Right cardiac atrium (tissue), 5 donors: Measurements from ENCODE around the gene NDUFS3. TPM values are rescaled to one million over a fixed set of nuclear protein-coding genes. Genes with fewer than 3 reads are reported as not detected.

Source experiments
- ATAC-seq, 2 donors: fragments of 200-7000 bp; cut with Tn5 transposase; one replicate each; pipeline versions ENCODE4 v1.8.0 to v1.9.1; 2020; ENCODE audit warnings: moderate library complexity in 2 of 2, mild to moderate bottlenecking in 1 of 2
- DNase-seq, 3 donors: peaks; one replicate each; pipeline ENCODE4 v3.0.0-alpha.2; 2020
- H3K27ac ChIP-seq: one replicate; pipeline ENCODE4 v1.5.1; 2013; ENCODE audit warnings: mild to moderate bottlenecking, low read length, control low read depth, moderate library complexity
- H3K27me3 ChIP-seq: one replicate; pipeline ENCODE4 v1.6.1; 2013; ENCODE audit not compliant: control insufficient read depth, insufficient read depth
- H3K4me1 ChIP-seq: one replicate; pipeline ENCODE4 v1.6.1; 2013; ENCODE audit warnings: low read length; ENCODE audit not compliant: control insufficient read depth, insufficient read depth
- H3K4me3 ChIP-seq: one replicate; pipeline ENCODE4 v1.5.1; 2013; ENCODE audit warnings: low read length, control low read depth
- H3K9me3 ChIP-seq: one replicate; pipeline ENCODE4 v1.6.1; 2013; ENCODE audit warnings: low read length; ENCODE audit not compliant: control insufficient read depth
- WGBS: extraction: QIAGEN DNeasy Blood & Tissue Kit; methylation state at CpG from one replicate; pipeline ENCODE4 v1.1.7; 2013; 5-methylcytosine and 5-hydroxymethylcytosine counted together
- intact Hi-C, 4 donors: fragments of 100-400 bp; cut with DNase I; formaldehyde crosslinking; loops; one replicate each; pipeline versions ENCODE4 v1.11.0 to v1.14.0; 2022 to 2023
- polyA plus RNA-seq: library from polyadenylated mRNA; stranded (reverse); fragments of 200-250 nt; gene quantifications from one replicate; pipeline ENCODE4 v1.2.3, GENCODE V29; 2013
- total RNA-seq, 4 donors: library from RNA; stranded (reverse); fragmentation: NEBNext Ultra II Directional; extraction: Animal tissue kit (Norgen Biotek cat#: 25700); gene quantifications; one replicate each; pipeline ENCODE4 v1.2.1, GENCODE V29; 2021
- donor health status: healthy with polysubstance abuse.
- donor health status: DM: no; HTN: yes; CAD: no.
- donor health status: DM: no; HTN: no; CAD: no.
- donor health status: DM: no; HTN: yes; CAD: no; lungs with severe emphysema.
- donor health status: DM: yes; HTN: yes; CAD: no.

The NDUFS3 gene
- total and polyA plus RNA-seq, 5 donors = 143 to 260 (median 178) TPM

DNA sequence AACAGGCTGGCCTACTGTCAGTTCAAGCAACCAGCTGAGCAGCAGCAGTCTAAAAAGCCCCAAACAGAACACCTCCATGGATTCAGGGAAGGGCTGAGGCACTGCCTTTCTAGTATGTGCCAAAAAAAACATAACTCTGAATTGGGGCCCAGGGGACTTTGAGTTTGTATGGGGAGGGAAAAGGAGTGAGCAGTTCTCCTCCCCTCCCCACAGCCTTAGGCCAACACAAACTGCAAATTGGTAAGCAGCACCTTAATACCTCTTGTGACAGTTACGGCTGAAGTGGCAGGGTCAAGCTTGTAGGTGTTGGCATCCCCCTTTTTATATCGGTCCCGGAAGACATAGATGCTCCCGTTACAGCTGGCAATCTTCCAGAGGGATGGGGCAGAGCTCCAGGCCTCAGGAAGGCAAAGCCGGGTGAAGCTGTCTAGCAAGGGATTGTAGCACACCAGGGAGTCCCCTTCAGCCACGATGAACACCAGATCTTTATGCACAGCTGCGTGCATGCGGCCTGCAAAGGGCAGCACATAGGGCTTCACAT lies 6.1 kb upstream of the NDUFS3 start:
- intact Hi-C loops = no loop called here
- Histone ChIP-seq H3K4me1 (peaks cover 13% of the 10 kb centered on the region), H3K27me3 (no peaks in the 10 kb centered on the region), H3K9me3 (no peaks in the 10 kb centered on the region), H3K27ac (peak overlapping the region; percentile 40), H3K4me3 (no peak overlapping the region)
- WGBS = 32% methylated on average over 8 of the region's 8 CpGs
- ATAC-seq (peak; percentile 34 to 46), DNase-seq (no peak)

DNA sequence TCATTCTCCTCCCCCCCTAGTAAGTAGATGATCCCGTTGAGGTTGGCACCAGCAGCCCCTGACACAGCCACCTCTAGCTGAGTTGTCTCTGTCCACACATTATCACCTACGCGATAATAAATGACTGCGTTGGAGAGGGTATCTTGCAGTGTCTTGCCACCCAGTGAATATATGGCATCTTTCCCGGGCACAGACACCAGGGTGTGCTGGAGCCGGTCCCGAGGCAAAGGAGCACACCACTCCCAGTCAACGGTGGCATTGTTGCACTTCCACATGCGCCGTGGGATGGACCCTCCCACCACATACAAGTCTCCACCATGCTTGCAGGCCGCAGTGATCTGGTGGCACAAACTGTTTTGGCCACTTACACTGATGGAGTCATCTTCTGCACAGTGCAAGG lies 5.6 kb upstream of the NDUFS3 start:
- peak; percentile 83 to 90 for ATAC-seq
- peak in 2 of 3 donors; percentile 64 to 67 for DNase-seq
- intact Hi-C loops = no loop called here
- Histone ChIP-seq H3K4me1 (peaks cover 15% of the 10 kb centered on the region), H3K9me3 (no peaks in the 10 kb centered on the region), H3K27ac (no peak overlapping the region), H3K27me3 (no peaks in the 10 kb centered on the region), H3K4me3 (no peak overlapping the region)
- 71% methylated on average over 11 of the region's 11 CpGs for WGBS

DNA sequence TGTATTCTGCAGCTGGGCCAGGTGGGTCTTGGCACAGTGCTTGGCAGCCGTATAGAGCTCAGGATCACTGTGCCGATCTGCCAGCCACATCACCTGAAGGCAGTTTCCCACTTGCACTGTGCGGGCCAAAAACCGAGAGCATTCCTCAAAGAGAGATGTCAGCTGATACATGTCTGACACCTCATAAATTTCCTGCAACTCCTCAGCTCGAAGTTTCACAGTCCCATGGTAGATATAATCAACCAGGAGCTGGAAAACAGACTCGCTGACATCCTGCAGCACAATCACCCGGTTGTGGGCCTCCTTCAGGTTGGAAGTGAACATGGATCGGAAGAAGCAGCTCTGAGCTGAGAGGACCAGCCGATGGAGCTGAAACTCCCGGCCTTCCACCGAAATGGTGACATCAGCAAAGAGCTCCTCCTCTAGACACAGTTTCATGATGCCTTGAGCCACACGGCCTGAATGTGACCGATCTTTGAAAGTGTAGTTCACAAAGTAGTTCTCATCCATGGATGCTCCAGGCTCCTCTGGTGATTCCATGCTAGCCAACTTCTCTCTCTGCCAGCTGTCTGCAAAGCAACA lies 1.3 kb upstream of the NDUFS3 start:
- WGBS = 71% methylated on average over 13 of the region's 13 CpGs
- Histone ChIP-seq H3K4me3 (no peak overlapping the region), H3K9me3 (no peaks in the 10 kb centered on the region), H3K4me1 (peaks cover 12% of the 10 kb centered on the region), H3K27me3 (no peaks in the 10 kb centered on the region), H3K27ac (no peak overlapping the region)
- intact Hi-C loops = no loop called here
- ATAC-seq (no peak), DNase-seq (no peak)

DNA sequence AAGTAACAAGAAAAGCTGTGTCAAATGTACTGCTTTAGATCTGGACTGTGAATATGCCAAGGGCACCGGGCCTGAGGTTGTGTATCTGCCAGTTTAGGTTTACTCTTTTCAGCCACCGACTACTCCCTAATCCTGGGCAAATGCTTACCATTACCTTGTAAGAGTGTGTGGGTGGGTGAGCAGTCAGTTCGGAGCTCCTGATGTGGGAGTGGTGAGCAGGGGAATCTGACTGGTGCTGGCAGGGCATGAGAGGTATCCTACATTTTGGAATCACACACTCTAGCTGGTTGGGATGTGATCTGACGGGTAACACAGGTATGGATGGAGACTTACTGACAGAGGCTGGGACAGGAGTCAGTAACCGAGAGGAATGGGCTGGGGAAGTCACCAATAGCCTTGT lies 5.0 kb downstream of the NDUFS3 start:
- no peak overlapping the region for H3K4me3 ChIP-seq
- H3K27ac ChIP-seq = no peak overlapping the region
- no peaks in the 10 kb centered on the region for H3K27me3 ChIP-seq
- H3K4me1 ChIP-seq = no peaks in the 10 kb centered on the region
- 85% methylated on average over 5 of the region's 5 CpGs for WGBS
- intact Hi-C loops = no loop called here
- DNase-seq (no peak), ATAC-seq (no peak)
- no peaks in the 10 kb centered on the region for H3K9me3 ChIP-seq

DNA sequence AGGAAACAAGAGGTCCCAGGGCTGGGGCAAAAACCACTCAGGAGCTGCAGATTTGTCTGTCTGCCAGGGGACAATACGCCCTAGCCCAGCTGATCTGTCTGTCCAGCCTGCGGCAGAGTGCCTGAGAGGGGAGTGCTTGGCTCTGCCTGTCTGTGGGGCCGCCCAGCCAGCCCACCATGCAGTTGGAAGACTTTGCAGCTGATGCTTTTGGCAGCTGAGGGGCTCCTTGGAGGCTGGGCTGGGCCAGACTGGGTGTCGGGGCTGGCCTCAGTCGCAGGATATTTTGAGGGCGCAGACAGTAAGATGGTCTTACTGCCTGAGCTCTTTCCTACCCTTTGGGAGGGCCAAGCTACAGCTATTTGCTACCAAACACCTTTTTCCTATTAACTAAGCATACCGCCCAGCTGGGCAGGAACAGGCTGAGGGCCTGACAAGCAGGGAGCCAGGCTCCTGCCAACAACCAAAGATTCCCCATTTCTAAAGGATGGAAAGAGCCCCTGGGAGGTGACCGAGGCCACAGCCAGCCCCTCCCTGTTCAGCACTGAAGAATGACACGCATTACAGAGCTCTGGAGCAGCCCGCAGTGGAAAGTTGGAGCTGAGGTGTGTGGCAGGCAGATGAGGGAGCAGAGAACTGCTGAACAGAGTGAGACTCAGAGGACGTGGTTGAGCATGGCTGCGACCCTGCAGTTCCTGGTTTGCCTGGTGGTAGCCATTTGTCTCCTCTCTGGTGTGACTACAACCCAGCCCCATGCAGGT lies 7.4 kb downstream of the NDUFS3 start, which contains the start of gene FAM180B:
FAM180B (plus strand) TSS at position 581 of the 758 bp plus-strand sequence; CDS start at position 672, 91 bp downstream.
- intact Hi-C loops = no loop called here
- H3K27ac ChIP-seq = no peak within 1 kb of the TSS
- no peaks in the 10 kb centered on the region for H3K4me1 ChIP-seq
- WGBS = 65% methylated on average over 12 of the region's 12 CpGs
- no peaks in the 10 kb centered on the region for H3K27me3 ChIP-seq
- H3K4me3 ChIP-seq = no peak within 1 kb of the TSS
- DNase-seq = peak in 2 of 3 donors; percentile 73 to 78
- H3K9me3 ChIP-seq = no peaks in the 10 kb centered on the region
- ATAC-seq = peak; percentile 7 to 31

DNA sequence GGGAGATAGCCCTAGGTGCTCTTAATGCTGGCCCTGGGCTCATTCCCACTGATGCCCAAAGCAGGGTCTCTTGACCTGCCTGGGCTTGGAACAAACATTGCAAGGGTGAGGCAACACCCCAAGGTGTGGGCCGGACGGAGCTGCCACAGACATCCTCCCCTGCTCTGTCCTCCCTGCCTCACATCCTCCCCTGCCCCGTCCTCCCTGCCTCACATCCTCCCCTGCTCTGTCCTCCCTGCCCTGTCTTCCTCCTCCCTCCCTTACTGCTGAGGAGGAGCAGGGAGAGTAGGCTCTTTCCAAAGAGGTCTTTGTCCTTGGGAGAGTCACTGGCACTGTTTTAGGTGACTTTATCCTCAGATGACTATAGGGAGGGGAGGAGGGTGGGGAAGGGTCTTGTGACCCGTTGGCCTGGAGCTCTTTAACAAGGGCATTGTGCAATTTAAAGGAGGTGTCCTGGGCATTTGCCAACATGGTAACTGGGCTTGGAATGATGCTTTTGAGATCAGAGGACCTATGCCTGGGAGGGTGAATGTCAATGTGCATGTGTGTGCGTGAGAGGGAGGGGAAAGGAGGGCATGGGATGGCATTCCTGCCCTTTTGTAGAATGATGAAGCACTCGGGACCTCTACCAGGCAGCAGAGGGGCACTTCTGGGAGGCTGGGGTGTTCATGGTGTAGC lies 8.3 kb downstream of the NDUFS3 start:
- H3K9me3 ChIP-seq = no peaks in the 10 kb centered on the region
- intact Hi-C loops = no loop called here
- no peak overlapping the region for H3K4me3 ChIP-seq
- H3K4me1 ChIP-seq = no peaks in the 10 kb centered on the region
- H3K27me3 ChIP-seq = no peaks in the 10 kb centered on the region
- 69% methylated on average over 6 of the region's 6 CpGs for WGBS
- ATAC-seq (peak in 1 of 2 donors; percentile 3), DNase-seq (no peak)
- no peak overlapping the region for H3K27ac ChIP-seq

DNA sequence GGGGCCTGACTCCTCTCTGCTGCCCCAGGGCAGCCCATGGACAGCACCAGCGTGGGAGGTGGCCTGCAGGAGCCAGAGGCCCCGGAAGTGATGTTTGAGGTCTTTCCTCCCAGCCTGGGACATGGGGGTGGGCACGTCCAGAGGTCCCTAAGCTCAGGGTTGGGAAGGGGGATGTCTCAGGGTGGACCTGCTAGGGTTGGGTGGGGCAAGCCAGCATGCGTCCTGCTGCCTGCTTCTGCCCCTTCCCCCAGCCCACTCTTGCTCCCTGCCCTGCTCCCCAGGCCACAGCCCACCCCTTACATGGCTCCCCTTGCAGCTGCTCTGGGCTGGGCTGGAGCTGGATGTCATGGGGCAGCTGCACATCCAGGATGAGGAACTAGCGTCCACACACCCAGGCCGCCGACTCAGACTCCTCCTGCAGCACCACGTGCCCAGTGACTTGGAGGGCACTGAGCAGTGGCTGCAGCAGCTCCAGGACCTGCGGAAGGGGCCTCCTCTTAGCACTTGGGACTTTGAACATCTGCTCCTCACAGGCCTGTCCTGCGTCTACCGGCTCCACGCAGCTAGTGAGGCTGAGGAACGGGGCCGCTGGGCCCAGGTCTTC lies 9.0 kb downstream of the NDUFS3 start:
- no peaks in the 10 kb centered on the region for H3K9me3 ChIP-seq
- intact Hi-C loops = no loop called here
- 70% methylated on average over 14 of the region's 14 CpGs for WGBS
- DNase-seq = peak in 2 of 3 donors; percentile 75 to 80
- peak; percentile 27 for ATAC-seq
- H3K27me3 ChIP-seq = no peaks in the 10 kb centered on the region
- no peaks in the 10 kb centered on the region for H3K4me1 ChIP-seq
- H3K27ac ChIP-seq = no peak overlapping the region
- H3K4me3 ChIP-seq = no peak overlapping the region

DNA sequence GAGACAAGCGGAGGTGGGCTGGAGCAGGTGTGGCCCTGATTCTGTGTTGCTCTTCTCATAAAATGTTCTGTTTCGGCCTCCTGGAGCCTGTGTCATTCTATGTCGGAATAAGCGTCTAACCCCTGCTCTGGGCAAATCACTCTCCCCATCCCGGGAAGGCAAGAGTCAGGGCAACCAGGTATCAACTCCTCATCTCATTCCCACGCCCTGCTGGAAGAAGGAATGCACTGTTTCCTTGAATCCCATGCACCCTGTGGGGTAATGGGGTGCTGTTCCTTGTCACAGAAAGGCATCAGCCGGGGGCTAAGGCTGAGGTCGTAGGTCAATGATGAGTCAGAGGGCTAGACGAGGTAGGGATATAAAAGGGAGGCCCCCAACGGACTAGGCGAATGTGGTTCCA lies 10.2 kb downstream of the NDUFS3 start:
- no peaks in the 10 kb centered on the region for H3K9me3 ChIP-seq
- H3K4me3 ChIP-seq = no peak overlapping the region
- H3K27ac ChIP-seq = no peak overlapping the region
- ATAC-seq (no peak), DNase-seq (no peak)
- intact Hi-C loops = no loop called here
- WGBS = 80% methylated on average over 11 of the region's 11 CpGs
- no peaks in the 10 kb centered on the region for H3K27me3 ChIP-seq
- no peaks in the 10 kb centered on the region for H3K4me1 ChIP-seq

DNA sequence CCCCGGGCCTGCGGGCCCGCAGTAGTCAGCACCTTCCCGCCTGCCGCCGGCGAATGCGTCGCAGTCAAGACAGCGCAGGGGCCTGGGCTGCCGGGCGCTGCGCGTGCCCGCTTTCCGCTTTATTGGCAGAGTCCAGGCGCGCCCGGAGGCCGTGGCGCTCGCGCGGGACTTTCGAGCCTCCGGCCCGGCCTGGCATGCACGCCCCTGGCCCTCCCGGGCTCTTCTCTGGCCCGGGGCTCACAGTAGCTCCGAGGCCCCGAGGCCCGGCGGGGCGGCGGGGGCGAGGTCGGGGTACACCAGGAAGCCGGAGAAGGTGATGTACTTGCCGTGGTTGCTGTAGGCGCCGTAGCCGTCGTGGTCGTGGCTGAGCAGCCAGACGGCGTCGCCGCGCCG lies 10.7 kb downstream of the NDUFS3 start:
- ATAC-seq (peak in 1 of 2 donors; percentile 4), DNase-seq (peak in 1 of 3 donors; percentile 66)
- Histone ChIP-seq H3K9me3 (no peaks in the 10 kb centered on the region), H3K4me3 (peak overlapping the region; percentile 1), H3K27me3 (no peaks in the 10 kb centered on the region), H3K27ac (no peak overlapping the region), H3K4me1 (no peaks in the 10 kb centered on the region)
- intact Hi-C loops = no loop called here
- WGBS = 37% methylated on average over 51 of the region's 51 CpGs

DNA sequence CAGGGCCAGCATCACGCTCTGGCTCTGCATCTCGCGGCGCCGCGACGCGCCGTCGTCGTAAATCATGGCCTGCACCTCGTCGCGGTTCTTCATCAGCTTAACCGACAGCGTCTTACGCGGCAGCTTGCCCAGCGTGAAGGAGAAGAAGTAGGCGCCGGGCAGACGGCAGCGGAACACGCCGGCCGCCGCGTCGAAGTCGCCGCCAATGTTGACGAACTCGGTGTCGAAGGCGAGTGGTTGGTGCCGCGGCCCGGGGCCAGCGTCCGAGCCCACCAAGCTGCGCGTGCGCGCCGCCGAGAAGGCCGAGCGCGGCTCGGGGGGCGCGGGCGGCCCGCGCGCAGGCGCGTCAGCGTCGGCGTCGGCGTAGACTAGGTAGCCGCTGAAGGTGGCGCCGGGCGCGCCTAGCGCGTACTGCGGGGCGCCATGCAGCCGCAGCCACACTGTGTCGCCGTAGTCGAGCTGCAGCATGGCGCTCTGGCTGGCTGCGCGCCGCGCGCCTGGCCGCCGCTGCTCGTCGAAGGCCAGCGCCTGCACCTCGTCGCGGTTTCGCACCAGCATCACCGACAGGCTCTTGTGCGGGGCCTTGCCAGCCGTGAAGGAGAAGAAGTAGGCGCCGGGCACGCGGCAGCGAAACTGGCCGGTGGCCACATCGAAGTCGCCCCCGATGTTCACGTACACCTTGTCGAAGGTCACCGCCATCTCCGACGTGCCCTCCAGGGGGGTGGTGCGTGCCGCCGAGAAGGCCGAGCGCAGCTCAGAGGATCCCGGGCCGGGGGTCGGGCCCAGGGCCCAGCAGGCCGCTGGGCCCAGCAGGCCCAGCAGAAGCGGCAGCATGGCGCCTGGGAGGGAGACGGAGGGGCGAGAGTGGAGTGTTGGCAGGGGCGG lies 11.3 kb downstream of the NDUFS3 start:
- Histone ChIP-seq H3K9me3 (no peaks in the 10 kb centered on the region), H3K4me1 (no peaks in the 10 kb centered on the region), H3K27ac (no peak overlapping the region), H3K4me3 (peak overlapping the region; percentile 1), H3K27me3 (no peaks in the 10 kb centered on the region)
- intact Hi-C loops = no loop called here
- peak in 2 of 3 donors; percentile 58 to 63 for DNase-seq
- no peak for ATAC-seq
- 37% methylated on average over 122 of the region's 122 CpGs for WGBS
